ENCODE data around the gene FAM32A.

GRCh38 chr19:16170134-16170533, 15.1 kb upstream of the FAM32A start:
- TF ChIP-seq POLR2AphosphoS5 (IDR thresholded peaks at IDR 0.05; ENCODE audit: borderline replicate concordance, low read depth, low read length) (no peak), FOXP2 (optimal IDR thresholded peaks at IDR 0.05; ENCODE audit: control extremely low read depth, extremely low read length, insufficient read depth) (no peak), EZH2 (IDR thresholded peaks at IDR 0.05) (no peak)

Data from SK-N-MC (cell line).